Glutamatergic neuron (in vitro differentiated cells): ENCODE data around the gene CENPI. TPM values are rescaled to one million over a fixed set of nuclear protein-coding genes. Genes with fewer than 3 reads are reported as not detected.

Experiments
- DNase-seq: peaks from one replicate; pipeline ENCODE4 v3.0.0; 2022
- H3K27ac Mint-ChIP-seq: one replicate; pipeline ENCODE4 v1.8.0; 2020; ENCODE audit warnings: mild to moderate bottlenecking, mixed read lengths, inconsistent platforms; ENCODE audit not compliant: unreplicated experiment
- H3K27me3 Mint-ChIP-seq: one replicate; pipeline ENCODE4 v1.8.0; 2020; ENCODE audit warnings: mild to moderate bottlenecking, moderate library complexity, mixed read lengths, inconsistent platforms; ENCODE audit not compliant: unreplicated experiment
- H3K36me3 Mint-ChIP-seq: one replicate; pipeline ENCODE4 v1.8.0; 2020; ENCODE audit warnings: mild to moderate bottlenecking, mixed read lengths, inconsistent platforms; ENCODE audit not compliant: unreplicated experiment
- H3K4me1 Mint-ChIP-seq: one replicate; pipeline ENCODE4 v1.8.0; 2020; ENCODE audit warnings: mild to moderate bottlenecking, low read depth, mixed read lengths, inconsistent platforms; ENCODE audit not compliant: unreplicated experiment
- H3K4me3 Mint-ChIP-seq: one replicate; pipeline ENCODE4 v1.8.0; 2020; ENCODE audit warnings: mild to moderate bottlenecking, mixed read lengths, inconsistent platforms; ENCODE audit not compliant: unreplicated experiment
- H3K9me3 Mint-ChIP-seq: one replicate; pipeline ENCODE4 v1.8.0; 2020; ENCODE audit warnings: mild to moderate bottlenecking, moderate library complexity, mixed read lengths, inconsistent platforms; ENCODE audit not compliant: unreplicated experiment
- total RNA-seq: library from RNA; stranded (reverse); fragmentation: NEBNext Ultra II Directional; extraction: Animal tissue kit (Norgen Biotek cat#: 25700); gene quantifications from one replicate; pipeline ENCODE4 v1.2.1, GENCODE V29; 2021; ENCODE audit not compliant: unreplicated experiment
- TF ChIP-seq, protein P1 (sequence below): fragments of 200-600 bp; sonication (generic); IDR thresholded peaks from one replicate; pipeline ENCODE4 v1.5.0; 2021; ENCODE audit not compliant: partially characterized antibody, unreplicated experiment

The CENPI gene
- total RNA-seq, 1 donor from 2014 or later = 10.2 TPM

DNA sequence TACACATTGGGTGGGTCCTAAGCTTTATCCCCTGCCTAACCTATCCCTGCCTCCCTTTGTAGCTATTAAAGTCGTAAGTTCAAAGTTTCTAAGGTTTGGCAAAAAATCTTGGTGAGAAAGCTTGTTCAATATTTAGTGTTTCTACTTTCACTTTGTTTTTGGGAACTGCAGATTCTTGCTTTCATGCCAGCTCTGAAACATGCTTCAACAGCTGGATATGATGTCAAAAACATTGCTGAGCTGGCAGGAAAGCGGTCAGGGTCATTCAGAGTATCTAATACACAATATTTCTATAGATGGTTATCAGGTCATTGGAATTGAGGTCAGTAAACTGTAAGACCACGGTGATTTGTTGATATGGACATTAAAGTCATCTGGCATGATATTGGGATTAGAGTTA is 19.7 kb downstream of the CENPI start:
- DNase-seq = no peak
- Mint-ChIP-seq H3K27me3 (no peaks in the 10 kb centered on the region), H3K4me3 (no peak overlapping the region), H3K9me3 (no peaks in the 10 kb centered on the region), H3K27ac (no peak overlapping the region), H3K36me3 (no peaks in the 10 kb centered on the region), H3K4me1 (no peaks in the 10 kb centered on the region)
- TF ChIP-seq, protein P1, sequence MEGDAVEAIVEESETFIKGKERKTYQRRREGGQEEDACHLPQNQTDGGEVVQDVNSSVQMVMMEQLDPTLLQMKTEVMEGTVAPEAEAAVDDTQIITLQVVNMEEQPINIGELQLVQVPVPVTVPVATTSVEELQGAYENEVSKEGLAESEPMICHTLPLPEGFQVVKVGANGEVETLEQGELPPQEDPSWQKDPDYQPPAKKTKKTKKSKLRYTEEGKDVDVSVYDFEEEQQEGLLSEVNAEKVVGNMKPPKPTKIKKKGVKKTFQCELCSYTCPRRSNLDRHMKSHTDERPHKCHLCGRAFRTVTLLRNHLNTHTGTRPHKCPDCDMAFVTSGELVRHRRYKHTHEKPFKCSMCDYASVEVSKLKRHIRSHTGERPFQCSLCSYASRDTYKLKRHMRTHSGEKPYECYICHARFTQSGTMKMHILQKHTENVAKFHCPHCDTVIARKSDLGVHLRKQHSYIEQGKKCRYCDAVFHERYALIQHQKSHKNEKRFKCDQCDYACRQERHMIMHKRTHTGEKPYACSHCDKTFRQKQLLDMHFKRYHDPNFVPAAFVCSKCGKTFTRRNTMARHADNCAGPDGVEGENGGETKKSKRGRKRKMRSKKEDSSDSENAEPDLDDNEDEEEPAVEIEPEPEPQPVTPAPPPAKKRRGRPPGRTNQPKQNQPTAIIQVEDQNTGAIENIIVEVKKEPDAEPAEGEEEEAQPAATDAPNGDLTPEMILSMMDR = no peak

DNA sequence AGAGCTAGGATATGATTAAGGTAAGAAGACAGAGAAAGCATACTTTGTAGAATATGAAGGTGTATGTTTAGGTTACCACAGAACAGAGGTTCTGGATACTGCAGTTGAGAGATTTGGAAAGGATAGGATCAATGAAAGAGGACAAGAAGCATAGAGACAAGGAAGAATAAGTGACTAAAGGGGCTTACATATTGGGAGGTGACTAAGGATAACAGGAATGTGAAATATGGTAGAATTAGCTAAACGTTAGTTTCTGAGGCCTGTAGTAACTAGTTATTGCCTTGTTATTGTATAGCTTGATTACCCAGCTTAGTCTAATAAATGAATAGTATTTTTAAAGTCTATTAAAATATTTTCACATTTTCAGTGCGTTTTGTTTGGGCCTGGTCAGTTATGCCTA is 38.2 kb downstream of the CENPI start:
- no peak overlapping the region for H3K4me3 Mint-ChIP-seq
- TF ChIP-seq, protein P1 = no peak
- H3K27ac Mint-ChIP-seq = no peak overlapping the region
- no peak for DNase-seq
- peaks cover 3% of the 10 kb centered on the region for H3K27me3 Mint-ChIP-seq
- H3K4me1 Mint-ChIP-seq = no peaks in the 10 kb centered on the region
- no peaks in the 10 kb centered on the region for H3K36me3 Mint-ChIP-seq
- peaks cover 3% of the 10 kb centered on the region for H3K9me3 Mint-ChIP-seq

Other genes with a start within 250 kb of the CENPI start
- not detected for gene NOX1, start 223.8 kb upstream of the CENPI start, total RNA-seq
- not detected for gene XKRX, start 169.3 kb upstream of the CENPI start, total RNA-seq
- not detected for gene ARL13A, start 128.5 kb upstream of the CENPI start, total RNA-seq
- 5.1 TPM for gene TRMT2B, start 46.1 kb upstream of the CENPI start, total RNA-seq
- 27.5 TPM for gene TMEM35A, start 19.3 kb upstream of the CENPI start, total RNA-seq
- gene DRP2, start 121.6 kb downstream of the CENPI start, total RNA-seq = 0.51 TPM
- gene TAF7L, start 193.1 kb downstream of the CENPI start, total RNA-seq = 0.25 TPM